GM21723 (cell line): ENCODE results near the gene MT1E.
"Not testable (repeated sequence)": the region's sequence is repeated elsewhere in the genome, so short reads cannot be mapped to it uniquely, and the experiment has no call there.

Experiments used
- ATAC-seq: cut with Tn5 transposase; IDR thresholded peaks from one replicate; pipeline ENCODE4 v1.9.1; 2021; ENCODE audit warnings: mild to moderate bottlenecking, moderate library complexity; ENCODE audit not compliant: unreplicated experiment

Gene MT1E

GRCh38 chr16:56669005-56669839, 43.6 kb downstream of the MT1E start, which contains the start of gene MT1H:
TSS of gene MT1H (plus strand) at chr16:56669814. CDS start at chr16:56669885, 71 bp downstream.
- no peak for ATAC-seq

DNA sequence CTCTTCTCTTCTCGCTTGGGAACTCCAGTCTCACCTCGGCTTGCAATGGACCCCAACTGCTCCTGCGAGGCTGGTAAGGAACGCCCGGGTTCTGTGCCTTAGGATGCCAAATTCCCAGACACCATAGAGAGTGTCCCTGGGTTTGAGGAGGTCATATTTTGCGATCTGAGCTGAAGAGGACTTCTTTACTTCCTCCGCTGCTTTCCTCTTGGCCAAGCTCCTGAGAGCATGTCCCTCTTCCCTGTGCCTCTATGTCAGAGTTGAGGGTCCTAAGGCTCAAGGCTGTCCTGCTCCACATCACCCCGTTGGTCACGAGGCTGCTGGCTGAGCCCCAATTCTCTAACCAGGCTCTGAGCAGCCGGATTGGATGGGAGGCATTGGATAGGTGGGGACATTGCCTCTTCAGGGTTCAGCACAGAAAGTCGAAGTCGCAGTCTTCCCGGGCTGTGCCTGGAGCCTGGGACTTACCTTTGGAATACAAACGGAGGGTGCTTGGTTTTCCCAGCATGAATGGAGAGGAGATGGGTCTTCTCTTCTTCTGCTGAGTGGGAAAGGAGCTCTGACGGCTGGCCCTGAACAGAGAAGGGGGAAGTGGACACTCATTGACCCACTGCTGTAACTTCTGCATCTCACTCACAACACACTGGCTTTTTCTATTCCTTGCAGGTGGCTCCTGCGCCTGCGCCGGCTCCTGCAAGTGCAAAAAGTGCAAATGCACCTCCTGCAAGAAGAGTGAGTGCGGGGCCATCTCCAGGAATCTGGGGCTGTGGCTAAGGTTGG, 44.4 kb downstream of the MT1E start:
- ATAC-seq, result no peak

GRCh38 chr16:56670620-56670934, 45.0 kb downstream of the MT1E start:
- no peak for ATAC-seq

DNA sequence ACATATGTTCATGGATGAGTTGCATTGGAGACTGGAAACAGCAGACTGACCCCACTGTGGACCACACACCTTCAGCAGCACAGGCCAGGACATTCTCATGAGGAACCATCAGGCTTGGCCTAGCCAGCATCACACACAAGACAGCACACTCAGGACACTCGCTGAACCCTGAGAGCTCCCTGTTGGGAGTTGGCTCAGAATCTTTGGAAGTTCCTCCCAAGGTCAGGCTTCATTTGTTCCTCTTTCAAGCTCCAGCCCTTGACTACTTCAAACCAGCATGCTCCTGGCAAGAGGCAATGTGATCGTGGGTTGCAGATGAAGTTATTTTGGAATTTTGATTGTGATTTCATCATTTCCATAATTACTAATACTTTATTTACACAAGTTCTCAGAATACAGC, 46.1 kb downstream of the MT1E start:
- not testable (repeated sequence) for ATAC-seq

GRCh38 chr16:56672171-56672570, 46.6 kb downstream of the MT1E start:
- ATAC-seq, result not testable (repeated sequence)

- no peak for ATAC-seq
Measured at GRCh38 chr16:56672761-56673536, 47.4 kb downstream of the MT1E start.

GRCh38 chr16:56673921-56674320, 48.3 kb downstream of the MT1E start:
- no peak for ATAC-seq

DNA sequence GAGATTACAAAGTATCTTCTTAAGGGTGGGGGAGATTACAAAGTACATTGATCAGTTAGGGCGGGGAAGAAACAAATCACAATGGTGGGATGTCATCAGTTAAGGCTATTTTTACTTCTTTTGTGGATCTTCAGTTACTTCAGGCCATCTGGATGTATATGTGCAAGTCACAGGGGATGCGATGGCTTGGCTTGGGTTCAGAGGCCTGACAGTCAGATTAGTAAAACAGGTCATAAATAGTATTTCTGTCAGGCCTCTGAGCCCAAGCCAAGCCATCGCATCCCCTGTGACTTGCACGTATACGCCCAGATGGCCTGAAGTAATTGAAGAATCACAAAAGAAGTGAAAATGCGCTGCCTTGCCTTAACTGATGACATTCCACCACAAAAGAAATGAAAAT, 49.0 kb downstream of the MT1E start:
- not testable (repeated sequence) for ATAC-seq

DNA sequence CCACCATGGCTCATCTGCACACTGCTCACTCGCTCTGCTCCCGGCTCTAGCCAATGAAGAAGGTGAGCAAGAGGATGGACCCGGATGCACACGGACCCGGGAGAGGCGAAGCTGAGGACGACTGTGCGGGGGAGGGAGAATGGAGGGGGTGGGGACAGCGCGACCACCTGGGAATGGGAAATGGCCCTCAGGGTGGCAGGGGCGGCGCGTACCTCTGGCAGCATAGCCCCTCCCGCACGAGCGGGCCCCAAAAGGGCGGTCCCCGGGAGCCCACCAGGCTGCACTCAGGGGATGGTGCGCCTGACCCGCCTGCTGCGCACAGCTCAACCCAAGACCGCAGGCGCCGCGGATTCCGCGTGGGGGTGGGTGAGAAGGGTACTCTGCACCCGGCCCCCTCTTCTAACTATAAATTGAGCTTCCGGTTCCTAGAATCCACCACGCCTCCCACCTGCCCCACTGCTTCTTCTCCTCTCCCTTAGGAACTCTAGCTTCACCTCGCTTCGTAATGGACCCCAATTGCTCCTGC, 50.2 kb downstream of the MT1E start:
- no peak for ATAC-seq
